ENCODE data around the gene WFDC12.

- TF ChIP-seq CTCF (IDR thresholded peaks at IDR 0.05) (no peak), POLR2AphosphoS5 (IDR thresholded peaks at IDR 0.05) (no peak), POLR2A (IDR thresholded peaks at IDR 0.05) (no peak), EP300 (IDR thresholded peaks at IDR 0.05) (no peak)
Measured at GRCh38 chr20:45173522-45173921, 49.3 kb upstream of the WFDC12 start.
